Measurements from ENCODE around the gene PTPRG.

DNA sequence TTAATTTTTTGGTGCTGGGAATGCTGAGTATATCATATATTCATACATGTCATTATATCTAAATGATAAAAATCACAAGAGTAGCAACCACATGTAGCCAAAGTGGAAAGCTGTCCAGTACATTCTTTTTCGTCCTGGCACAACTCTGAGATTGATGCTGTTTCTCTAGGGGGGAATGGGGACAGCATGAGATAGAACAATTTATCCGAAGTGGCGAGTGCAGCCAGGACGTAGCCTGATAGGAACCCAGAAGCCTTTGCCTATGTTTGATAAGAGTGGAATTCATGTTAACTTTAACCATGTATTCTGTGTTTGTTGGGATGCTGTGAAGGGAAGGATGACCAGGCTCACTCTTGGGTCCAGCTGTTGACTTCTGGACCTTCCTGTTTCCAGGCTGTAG, 20.9 kb downstream of the PTPRG start:
- no peak for TF ChIP-seq POLR2A (IDR thresholded peaks at IDR 0.05)
- TF ChIP-seq, protein P1, sequence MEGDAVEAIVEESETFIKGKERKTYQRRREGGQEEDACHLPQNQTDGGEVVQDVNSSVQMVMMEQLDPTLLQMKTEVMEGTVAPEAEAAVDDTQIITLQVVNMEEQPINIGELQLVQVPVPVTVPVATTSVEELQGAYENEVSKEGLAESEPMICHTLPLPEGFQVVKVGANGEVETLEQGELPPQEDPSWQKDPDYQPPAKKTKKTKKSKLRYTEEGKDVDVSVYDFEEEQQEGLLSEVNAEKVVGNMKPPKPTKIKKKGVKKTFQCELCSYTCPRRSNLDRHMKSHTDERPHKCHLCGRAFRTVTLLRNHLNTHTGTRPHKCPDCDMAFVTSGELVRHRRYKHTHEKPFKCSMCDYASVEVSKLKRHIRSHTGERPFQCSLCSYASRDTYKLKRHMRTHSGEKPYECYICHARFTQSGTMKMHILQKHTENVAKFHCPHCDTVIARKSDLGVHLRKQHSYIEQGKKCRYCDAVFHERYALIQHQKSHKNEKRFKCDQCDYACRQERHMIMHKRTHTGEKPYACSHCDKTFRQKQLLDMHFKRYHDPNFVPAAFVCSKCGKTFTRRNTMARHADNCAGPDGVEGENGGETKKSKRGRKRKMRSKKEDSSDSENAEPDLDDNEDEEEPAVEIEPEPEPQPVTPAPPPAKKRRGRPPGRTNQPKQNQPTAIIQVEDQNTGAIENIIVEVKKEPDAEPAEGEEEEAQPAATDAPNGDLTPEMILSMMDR (IDR thresholded peaks at IDR 0.05) = no peak

Data from suprapubic skin (tissue), 3 donors.